AG08395 (cell line): ENCODE data around the gene LYPD8.
A peak's percentile ranks its signal among the peaks of the same experiment; 100 is the strongest.

ENCODE experiments used
- DNase-seq: peaks from one replicate; pipeline ENCODE4 v3.0.0; 2012; ENCODE audit warnings: mixed read lengths, low spot score

LYPD8 gene

GRCh38 chr1:248757784-248758195 lies 2.2 kb upstream of the LYPD8 start:
- DNase-seq: no peak

GRCh38 chr1:248756636-248757035 lies 1.1 kb upstream of the LYPD8 start:
- no peak for DNase-seq

DNA sequence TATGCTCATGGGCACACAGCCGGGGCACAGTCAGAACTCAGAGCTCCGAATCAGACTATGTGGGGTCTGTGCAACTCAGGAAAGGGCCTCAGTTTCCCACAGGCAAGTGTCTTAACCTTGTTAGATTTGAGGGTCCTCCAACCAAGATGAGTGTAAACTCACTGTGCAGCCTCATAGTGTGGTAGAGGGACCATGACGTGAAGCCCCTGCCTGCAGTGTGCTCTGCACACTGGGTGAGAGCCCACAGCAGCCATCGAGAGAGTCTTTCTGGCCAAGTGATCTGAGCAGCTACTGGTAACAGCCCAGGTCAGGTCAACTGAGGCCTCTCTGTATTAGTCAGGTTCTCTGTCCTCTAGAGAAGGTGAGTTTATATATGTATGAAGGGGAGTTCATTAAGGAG lies 592 bp upstream of the LYPD8 start:
- no peak for DNase-seq

DNA sequence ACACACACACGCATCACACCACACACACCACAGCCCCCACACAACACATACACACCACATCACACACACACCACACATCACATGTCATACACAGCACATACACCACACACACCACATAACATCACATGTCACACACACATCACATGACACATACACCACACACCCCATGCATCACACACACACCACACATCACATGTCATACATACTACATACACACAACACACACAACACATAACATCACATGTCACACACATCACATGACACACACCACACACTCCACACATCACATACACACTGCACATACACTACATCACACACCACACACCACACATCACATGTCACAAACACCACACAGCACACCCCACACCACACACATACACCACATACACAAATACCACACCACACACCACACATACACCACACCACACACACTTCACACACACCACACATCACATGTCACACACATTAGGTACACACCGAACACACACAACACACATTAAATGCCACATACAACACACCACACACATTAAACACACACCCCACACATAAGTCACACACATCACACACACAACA lies 1.8 kb downstream of the LYPD8 start:
- no peak for DNase-seq

GRCh38 chr1:248753029-248753594 lies 2.4 kb downstream of the LYPD8 start:
- no peak for DNase-seq

GRCh38 chr1:248752161-248753028 lies 3.2 kb downstream of the LYPD8 start:
- DNase-seq: no peak

GRCh38 chr1:248751635-248752034 lies 3.9 kb downstream of the LYPD8 start:
- DNase-seq: no peak

DNA sequence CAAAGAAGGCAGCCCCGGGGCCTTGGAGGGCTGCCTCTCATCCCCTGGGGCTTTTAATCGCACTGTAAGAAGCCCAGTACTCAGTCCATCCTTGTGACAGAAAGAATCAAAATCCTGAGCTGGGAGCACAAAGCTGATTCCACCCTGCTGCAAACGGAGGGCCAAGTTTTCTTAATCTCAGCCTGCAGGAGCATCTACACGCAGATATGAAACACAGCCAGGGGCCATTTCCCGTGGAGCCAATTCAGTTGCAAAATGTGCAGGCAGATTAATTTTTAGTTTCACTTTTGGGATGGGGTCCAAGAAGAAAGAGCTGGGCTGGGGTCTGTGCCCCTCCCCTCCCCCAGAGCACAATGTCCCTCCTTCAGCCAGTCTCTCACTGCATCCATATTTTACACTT lies 4.4 kb downstream of the LYPD8 start:
- DNase-seq: no peak

DNA sequence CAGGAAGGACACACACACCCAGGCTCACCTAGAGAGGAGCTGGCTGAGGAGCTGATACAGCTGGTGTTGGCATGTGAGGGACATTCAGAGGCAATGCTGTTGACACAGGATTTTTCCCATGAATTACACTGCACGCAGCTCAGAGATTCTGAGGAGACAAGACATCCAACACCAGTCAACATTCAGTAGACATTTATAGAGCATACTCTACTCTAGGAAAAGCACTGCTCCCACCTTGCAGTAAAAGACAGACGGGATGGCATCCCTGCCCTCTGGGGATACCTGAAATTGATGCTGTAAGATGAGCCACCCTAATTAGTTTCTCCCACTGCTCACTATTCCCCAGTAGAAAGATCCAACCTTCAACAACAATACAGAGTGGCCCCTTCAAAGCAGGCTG lies 5.1 kb downstream of the LYPD8 start:
- no peak for DNase-seq

GRCh38 chr1:248748211-248748610 lies 7.3 kb downstream of the LYPD8 start:
- DNase-seq: no peak

DNA sequence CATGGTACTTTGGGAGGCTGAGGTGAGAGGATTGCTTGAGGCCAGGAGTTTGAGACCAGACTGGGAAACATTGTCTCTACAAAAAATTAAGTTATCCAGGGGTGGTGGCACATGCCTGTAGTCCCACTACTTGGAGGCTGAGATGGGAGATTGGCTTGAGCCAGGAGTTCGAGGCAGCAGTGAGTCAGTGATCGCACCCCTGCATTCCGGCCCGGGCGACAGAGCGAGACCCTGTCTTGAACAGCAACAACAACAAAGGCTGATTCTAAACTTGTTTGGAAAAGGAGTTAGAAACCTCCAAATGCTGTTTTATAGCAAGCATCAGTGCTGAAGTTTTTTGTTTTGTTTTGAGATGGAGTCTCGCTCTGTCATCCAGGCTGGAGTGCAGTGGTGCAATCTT lies 14.7 kb downstream of the LYPD8 start:
- no peak for DNase-seq

DNA sequence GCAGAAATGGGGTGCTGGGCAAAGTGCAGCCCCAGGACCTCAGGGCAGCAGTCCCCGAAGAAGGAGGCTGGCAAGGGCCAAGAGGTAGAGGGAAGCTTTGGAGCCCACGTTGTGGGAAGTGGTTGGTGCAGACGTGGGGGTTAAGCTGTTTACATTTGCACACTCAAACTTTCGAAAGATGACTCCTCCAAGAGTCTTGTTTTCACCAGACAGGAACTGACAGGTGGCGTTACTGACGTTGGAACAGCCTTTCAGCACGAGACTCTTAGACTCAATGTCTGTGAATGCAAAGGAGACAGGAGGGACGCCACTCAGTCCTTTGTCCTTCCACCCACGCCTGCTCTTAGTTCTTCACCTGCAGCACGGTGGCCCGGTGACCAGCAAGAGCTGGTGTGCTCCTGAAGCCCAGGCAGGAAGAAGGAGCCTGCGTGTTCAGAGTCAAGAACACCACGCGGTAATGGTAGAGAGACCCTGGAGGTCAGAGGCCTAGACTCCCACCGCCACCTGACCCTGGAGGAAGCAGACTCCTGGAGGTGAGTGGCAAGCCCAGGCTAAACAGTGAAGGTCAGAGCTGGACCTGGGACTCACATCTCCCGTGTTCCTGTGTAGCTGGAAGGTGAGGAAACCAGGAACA lies 15.9 kb downstream of the LYPD8 start:
- peak; percentile 0 for DNase-seq

- no peak for DNase-seq
Measured at GRCh38 chr1:248737457-248737856, 18.1 kb downstream of the LYPD8 start.

DNA sequence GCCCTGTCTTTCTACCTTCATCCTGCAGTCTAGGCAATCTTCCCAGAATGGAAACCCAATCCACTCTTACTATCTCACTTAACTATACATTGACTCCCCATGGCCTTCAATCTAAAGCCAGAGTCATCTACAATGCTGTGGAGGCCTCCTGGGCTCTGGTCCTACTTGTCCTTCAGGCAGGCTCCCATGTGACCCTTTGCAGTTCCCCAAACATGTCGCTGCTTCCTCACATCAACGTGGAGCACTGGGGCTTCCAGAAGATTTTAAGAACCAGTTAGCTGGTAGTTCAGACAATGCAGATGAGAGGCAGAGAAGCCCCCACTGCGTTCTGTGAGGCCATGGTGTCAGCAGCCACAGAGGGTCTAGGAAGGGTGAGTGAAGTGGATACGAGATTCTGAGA lies 18.6 kb downstream of the LYPD8 start:
- no peak for DNase-seq

GRCh38 chr1:248733566-248733965 lies 22.0 kb downstream of the LYPD8 start:
- no peak for DNase-seq

DNA sequence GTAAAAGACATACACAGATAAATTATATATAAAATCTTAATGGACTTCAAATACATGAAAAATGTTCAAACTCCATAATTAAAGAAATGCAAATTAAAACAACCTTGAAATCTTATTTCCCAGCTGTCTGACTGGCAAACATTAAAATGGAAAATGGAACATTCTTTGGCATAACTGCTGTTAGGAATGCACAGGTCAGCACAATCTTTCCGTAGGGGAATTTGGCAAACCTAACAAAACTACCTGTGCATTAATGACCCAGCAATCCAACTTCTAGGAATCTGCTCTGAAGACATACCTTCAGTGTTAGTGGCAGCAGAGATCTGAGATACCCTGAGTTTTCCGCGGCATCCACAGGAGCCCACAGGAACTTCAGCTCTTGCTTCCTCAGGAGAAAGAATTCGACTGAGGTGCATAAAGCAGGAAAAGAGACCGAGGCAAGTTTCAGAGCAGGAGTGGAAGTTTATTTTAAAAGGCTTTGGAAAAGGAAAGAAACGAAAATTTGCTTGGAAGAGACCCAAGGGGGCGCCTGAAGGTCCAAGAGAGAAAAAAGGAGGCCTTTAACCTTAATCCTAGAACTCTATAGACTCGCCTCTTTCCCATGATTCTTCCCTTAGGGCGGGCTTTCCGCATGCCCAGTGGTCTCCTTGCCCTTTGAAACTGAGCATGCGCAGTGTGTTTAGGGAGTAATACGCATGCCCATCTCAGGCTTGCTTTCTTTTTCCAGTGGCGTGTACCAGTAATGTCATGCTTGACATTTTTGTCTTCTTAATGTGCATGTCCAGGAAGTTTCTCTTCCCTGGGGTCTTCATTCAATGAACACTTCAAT lies 24.8 kb downstream of the LYPD8 start:
- DNase-seq: no peak

GRCh38 chr1:248714248-248714647 lies 41.3 kb downstream of the LYPD8 start:
- no peak for DNase-seq

DNA sequence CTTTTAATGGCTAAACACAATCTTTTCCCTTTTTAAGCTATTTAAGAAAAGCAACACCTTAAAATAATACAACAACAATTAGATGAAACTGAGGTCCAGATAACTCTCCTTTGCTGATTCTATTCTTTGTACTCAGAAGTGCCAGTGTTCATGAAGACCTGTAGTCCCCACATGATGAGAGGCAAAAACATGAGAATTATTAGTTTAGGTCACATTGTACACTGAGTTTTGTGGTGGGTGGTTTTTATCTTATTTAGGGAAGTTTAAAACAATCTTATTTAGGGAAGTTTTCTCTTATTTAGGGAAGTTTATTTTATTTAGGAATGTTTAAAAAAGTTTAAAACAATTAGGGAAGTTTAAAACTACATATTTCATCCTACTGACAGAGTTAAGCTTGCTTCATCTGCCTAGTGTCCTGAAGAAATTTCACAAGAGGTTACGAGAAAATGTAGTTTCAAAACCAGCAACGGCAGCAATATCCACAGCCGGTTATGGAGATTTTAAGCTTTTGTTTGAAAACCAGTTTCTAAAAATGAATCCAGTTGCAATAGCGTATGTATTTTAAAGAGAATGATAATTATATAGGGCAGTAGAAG lies 45.2 kb downstream of the LYPD8 start:
- no peak for DNase-seq

DNA sequence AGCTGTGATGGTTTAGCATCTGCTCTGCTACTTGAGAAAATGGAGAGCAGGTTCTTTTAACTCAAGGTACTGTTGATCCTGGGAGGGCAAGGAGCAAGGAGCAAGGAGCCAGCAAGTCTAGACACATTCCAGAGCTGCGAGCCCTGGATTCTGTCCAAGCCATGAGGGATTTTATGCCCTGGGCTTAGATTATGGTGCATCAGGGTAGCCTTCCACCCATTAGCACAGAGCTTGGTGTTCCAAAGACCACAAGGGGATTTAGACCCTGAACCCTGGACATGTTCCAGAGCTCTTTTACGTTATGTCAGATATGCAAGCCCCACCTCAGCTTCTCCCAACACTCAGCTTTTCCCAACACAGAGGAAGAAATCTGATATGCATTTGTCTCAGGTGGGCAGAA lies 51.0 kb downstream of the LYPD8 start:
- DNase-seq: no peak

DNA sequence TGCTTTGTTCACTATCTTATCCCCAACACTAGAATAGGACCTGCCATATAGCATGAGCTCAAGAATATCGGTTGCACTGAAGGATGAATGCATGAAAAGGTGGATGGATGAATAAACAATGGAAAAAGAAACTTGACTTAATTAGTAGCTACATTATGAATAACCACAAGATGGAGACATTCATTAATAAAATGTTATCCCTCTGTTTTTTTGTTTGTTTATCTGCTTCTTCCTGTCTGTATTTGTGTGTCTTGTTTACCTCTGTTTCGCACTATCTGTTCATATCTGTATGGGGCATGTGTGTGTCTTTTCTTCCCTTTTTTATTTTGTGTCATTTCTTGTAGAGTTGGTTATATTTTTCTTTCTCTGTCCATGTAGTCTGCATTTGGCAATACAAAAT lies 51.9 kb downstream of the LYPD8 start:
- no peak for DNase-seq

- no peak for DNase-seq
Measured at GRCh38 chr1:248702714-248703113, 52.8 kb downstream of the LYPD8 start, which contains the start of gene OR14I1. TSS of gene OR14I1 (minus strand) at chr1:248702766.

- no peak for DNase-seq
Measured at GRCh38 chr1:248699099-248699498, 56.5 kb downstream of the LYPD8 start.
